MV-4-11 (cell line): Measurements from ENCODE around the gene PIGV.
"Not testable (repeated sequence)": the region's sequence is repeated elsewhere in the genome, so short reads cannot be mapped to it uniquely, and the experiment has no call there.

Source experiments
- DNase-seq: peaks from one replicate; lab custom pipeline; 2025; lab: John Stamatoyannopoulos, UW

Gene PIGV

DNA sequence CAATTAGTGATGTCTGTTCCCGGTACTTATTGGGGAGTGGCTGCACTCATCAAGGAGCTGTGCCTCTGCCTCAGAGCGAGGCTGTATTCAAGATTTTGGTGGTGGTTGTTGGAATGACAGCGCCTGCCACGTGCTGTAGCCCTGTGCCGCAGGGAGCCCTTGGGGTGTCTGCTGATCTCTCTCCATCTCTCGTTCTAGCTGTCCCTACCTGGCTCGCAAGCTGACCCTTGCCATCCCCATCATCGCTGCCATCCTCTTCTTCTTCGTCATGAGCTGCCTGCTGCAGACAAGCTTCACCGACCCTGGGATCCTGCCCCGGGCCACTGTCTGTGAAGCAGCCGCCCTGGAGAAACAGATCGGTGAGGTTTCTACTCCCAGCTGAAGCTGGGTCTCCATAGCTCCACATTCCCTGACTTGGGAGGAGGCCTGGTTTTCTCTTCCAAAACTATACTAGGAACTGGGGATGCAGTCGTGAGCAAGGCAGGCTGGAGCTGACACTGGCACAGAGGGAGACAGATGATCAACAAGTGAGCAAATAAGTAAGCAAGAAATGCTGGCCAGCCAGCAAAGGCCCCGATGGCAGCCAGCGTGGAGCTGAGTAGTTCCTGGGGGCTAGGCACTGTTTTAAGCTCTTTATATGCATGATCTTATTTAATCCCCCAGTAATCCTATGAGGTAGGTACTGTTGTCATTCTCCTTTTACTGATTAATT, 44.7 kb downstream of the PIGV start:
- no peak for DNase-seq

GRCh38 chr1:26833432-26834405, 46.0 kb downstream of the PIGV start:
- DNase-seq = peak; percentile 22

- not testable (repeated sequence) for DNase-seq
These were observed 49.9 kb downstream of the PIGV start for GRCh38 chr1:26837665-26838064.

- DNase-seq = peak; percentile 95
These were observed 51.0 kb downstream of the PIGV start for GRCh38 chr1:26838474-26839338.

DNA sequence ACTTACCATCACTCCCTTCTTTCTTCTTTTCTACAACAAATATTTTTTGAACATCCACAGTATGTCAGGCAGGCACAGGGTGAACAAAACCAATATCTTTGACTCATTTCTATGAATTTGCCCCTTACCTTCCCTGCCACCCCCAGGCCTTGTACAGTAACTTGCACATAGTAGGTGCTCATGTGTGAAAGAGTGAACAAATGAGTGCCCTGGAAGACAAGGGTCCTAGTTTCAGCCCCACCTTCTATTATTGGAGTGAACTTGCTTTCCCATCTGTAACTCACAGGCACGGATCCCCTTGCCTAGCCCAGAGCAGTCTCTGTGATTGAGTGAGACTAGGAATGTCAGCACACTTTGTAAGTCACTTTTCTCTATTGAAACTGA, 51.6 kb downstream of the PIGV start:
- no peak for DNase-seq

GRCh38 chr1:26839779-26840178, 52.0 kb downstream of the PIGV start:
- DNase-seq = no peak

DNA sequence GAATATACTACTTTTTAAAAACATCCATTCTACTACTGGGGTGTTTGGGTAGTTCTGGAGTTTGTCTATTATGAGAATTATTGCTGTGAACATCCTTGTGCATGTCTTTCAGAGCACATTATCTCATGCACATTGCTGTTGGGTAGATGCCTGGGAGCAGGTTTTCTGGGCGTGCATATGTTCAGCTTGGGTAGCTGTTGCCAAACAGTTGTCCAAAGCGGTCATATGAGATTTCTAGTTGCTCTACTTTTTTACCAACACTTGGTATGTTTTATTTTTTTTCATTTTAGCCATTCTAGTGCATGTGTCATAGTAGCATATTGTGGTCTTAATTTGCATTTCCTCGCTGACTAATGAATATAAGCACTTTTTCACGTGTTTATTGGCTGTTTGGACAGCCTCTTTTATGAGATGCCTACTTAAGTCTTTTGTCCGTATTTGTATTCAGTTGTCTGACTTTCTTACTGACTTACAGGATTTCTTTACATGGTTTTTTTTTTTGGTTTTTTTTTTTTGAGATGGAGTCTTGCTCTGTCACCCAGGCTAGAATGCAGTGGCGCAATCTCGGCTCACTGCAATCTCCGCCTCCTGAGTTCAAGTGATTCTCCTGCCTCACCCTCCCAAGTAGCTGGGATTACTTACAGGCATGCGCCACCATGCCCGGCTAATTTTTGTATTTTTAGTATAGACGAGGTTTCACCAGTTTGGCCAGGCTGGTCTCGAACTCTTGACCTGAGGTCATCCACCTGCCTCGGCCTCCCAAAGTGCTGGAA, 56.9 kb downstream of the PIGV start:
- DNase-seq = no peak

DNA sequence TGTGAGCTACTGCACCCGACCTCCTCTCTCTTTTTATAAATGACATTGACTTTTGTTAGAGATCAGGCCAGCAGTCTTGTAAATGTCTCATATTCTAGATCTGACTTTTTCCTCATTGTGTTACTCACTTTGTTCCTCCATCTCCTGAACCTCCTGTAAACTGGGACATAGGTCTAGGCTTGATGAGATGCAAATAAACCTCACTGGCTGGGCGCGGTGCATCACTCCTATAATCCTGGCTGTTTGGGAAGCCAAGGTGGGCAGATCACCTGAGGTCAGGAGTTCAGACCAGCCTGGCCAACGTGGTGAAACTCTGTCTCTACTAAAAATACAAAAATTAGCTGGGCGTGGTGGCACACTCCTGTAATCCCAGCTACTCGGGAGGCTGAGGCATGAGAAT, 60.1 kb downstream of the PIGV start:
- DNase-seq = not testable (repeated sequence)
